Posterior cingulate gyrus (tissue), 11 donors: ENCODE data around the gene PFN1.

Source experiments
- DNase-seq, 10 donors: peaks; one replicate each; pipeline versions ENCODE4 v3.0.0 to v3.0.0-alpha.2; 2020 to 2021; ENCODE audit warnings: mixed read lengths in 3 of 10
- intact Hi-C: fragments of 100-400 bp; cut with DNase I; formaldehyde crosslinking; loops from one replicate; pipeline ENCODE4 v1.15.1; 2023

The PFN1 gene

DNA sequence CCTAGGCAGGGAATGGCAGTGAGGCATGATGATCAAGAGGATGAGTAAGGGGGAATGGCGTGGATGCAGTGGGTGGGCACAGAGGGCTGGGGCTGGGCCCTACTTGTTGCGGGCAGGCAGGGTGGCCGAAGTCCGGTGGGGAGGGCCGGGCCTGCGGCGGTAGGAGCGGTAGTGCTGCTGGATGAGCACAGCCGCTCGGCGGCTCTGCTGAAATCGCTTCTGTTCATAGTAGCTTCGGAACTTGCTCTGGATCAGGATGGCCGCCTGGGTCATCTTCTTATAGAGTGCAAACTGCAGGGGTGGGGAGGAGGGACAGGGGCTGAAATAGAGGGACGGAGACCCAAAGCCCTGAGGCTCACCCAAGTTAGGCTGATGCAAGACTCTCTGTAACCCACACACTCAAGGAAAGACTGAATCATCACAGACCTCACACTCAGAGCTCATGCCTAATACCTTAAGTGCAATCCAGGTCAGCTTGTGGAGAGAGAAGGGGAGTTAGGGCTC is 20.8 kb upstream of the PFN1 start:
- intact Hi-C loops, result loop anchor here (10.0 kb wide), 1 partner anchor 64 kb away; the partner anchor contains the start of gene CHRNE
- DNase-seq, result peak in 2 of 10 donors; percentile 81 to 88

DNA sequence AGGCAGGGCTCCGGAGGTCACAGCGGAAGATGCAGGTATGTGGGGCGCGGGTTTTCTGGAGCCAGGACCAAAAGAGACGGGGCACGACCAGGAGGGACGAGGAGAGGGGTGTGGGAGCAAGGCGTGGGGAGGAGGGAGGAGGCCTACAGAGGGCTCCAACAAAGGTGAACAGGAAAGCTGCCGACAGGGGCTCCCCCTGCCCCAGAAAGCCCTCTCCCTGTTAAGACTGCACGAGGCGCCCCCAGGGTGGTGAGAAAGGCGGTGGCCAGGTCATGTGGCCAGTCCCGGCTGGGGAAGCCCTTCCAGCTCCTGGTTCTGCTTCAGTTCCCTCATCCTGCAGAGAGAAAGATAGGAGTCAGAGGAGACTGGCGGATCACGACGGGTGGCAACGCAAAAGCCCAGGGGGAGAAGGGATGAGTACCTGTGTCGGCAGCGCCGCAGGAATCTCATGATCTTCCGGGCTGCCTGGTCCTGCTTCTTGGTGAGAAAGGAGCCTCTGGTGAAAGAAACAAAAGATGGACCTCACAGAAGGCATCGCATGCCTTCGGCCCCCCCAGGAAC is 20.2 kb upstream of the PFN1 start:
- intact Hi-C loops, result loop anchor here (10.0 kb wide), 1 partner anchor 64 kb away; the partner anchor contains the start of gene CHRNE
- peak in 3 of 10 donors; percentile 29 to 77 (median 68) for DNase-seq

DNA sequence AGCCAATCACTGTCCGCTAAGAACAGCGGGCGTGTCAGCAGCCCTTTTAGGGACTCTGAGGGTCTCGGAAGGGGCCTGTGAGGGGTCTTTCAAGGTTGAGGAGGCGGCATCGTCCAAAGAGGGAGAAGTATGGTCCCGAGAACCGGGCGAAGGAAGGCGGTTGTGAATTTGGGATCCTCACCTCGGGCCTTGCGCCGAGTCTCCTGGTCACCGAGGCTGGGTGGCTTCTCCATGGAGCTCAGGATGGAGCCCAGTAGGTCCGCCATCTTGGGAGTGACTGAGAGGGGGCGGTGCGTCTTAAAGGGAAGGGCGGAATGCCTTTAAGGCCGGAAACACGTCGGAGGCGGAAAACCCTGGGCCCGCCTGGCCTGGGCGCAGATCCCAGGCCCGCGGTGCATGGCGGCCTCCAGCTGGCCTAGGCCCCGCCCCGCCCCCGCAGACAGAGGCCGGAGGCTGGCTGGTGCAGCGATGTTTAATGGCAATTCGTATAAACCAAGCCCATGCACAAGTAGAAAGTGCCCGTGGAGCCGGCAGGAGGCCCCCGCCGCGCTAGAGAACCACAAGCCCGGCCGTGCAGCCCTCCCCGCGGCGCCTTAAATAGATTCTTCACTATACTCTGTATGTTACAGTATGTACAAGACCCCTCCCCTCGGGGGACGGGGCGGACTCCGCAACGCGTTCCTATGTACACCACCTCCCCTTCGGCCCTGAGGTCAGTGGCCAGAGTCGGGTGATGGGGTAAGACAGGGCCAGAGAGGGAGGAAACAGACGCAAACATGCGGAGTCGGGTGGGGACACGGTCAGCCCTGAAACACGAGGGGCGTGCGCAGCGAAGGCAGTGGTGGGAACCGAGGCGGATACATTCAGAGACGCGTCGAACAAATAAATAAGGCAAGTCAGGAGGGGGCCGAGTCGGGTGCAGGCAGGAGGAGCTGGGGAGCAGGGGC is 19.5 kb upstream of the PFN1 start, which contains the start of gene SPAG7:
Gene SPAG7, minus strand, starts transcription at position 279 of the 947 bp plus-strand sequence. Its CDS starts 13 bp downstream, at position 266.
- intact Hi-C loops, result loop anchor here (1.0 to 10.0 kb wide), 4 partner anchors 20 to 63 kb away; partner anchors contain the start of genes CHRNE, INCA1, KIF1C and PFN1
- DNase-seq, result peak; percentile 91 to 99 (median 94)

DNA sequence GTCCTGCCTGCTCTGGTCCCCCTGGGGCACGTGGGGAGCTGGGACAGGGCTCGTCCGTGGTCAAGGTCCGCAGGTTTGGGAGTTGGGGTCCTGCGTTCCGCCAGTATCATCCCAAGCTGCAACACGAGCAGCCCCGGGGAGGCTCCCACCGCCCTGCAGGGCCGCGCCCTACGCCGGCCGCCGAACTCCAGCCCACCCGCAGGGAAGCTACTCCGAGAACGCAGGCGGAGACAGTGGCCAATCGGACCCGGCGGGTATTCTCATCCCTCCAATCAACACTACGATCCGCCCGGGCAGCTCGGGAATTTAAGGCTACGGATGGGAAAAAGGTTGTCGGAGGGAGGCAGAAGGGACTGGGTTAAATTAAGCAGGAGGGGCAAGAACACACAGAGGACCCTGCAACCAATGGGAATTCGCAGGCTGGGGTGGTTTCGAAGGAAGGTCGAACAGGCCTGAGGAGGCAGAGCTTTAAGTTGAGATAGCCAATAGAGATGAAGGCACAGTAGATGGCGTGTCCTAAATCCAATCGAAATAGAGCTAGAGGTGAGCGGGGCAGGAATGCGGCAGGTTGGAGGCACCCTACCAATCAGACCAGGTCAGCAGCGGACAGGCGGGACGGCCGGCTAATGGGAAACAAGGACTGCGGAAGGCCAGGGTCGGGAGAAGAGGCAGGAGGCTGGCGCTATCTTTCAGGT is 18.7 kb upstream of the PFN1 start:
- intact Hi-C loops, result loop anchor here (1.0 to 10.0 kb wide), 4 partner anchors 19 to 62 kb away; partner anchors contain the start of genes CHRNE, INCA1, KIF1C and PFN1
- DNase-seq, result peak; percentile 96 to 100 (median 99)

DNA sequence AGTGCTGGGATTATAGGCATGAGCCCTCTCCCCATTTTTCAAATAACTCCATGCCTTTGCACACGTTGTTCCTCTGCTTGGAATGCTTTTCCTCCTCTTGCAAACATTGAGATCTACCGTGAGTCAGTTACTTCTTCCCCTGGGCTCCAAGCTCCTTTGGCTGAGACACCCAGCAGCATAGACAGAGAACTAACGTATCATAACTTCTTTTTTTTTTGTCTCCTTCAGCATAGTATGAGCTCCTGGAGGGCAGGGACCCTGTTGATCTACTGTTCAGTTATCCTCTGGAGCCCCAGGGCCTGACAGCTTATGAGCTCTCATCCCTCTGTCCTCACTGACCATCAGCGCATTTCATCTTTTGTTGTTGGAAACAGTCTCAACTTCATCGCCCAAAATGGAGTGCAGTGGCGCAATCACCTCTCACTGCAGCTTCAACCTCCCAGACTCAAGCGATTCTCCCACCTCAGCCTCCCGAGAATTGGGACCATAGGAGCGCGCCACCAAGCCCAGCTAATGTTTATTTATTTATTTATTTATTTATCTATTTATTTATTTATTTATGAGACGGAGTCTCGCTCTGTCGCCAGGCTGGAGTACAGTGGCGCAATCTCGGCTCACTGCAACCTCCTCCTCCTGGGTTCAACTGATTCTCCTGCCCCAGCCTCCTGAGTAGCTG is 17.1 kb upstream of the PFN1 start:
- peak in 2 of 10 donors; percentile 51 to 60 for DNase-seq
- intact Hi-C loops, result loop anchor here (10.0 kb wide), 1 partner anchor 61 kb away; the partner anchor contains the start of gene CHRNE

DNA sequence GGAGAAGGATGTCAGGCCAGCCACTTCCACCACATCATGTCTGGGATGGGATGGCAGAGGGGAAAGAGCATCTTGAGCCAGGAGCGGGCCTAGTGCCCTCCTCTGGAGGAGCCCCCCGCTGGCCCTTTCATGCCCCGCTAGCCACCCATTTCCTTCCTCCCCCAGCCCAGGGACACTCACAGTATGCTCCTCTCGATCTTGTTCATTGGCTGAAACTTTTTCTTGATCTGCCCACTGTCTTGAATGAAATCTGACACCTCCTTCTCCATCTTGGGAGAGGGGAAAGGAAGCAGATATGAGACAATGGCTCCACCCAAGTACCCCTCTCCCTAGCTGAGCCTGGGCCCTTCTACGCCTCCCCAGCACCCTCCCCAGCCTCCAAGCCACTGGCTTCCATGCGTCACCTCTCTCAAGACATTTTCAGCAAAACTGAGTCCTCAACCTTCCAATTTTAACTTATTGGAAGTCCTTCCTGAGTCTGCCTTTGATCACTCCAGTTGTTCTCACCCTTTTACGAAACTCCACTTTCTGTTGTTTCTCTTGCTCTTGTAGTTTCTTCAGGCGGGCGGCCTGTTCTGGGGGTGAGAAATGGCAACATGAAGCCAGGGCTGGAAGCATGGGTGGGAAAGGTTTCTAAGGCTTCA is 12.1 kb upstream of the PFN1 start:
- DNase-seq, result peak in 1 of 10 donors; percentile 9
- intact Hi-C loops, result loop anchor here (10.0 kb wide), 1 partner anchor 56 kb away; the partner anchor contains the start of gene CHRNE

DNA sequence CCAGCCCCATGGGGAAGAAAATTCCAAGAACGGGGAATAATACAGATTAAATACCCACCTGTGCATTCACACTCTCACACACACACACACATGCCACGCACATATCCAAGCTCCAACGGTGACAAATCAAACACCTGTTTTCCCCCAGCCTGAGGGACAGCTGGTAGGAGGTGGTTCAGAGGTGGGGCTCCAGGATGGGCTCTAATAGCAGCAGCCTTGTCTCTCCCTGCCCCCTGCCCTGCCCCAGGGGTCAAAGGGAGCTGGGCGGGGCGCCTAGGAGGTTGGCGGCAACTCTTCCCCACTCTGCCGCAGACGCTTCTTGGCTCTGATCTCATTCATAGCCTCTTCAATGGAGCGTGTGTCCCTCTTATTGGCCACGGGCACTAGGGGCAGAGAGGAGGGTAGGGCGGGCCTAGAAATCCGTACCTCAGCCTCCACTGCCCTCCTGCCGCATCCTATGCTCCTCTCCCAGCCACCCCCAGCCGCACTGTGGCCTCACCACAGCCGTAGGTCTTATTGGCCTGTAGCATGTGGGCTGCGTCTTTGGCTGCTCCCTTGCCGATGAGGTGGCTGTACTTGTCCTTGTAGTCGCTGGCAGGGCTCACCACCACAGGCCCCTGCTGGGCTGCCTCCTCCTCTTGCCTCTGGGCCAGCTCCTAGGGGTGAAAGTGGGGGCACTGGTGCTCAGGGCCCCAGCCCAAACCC is 11.1 kb upstream of the PFN1 start:
- intact Hi-C loops, result no loop called here
- peak in 1 of 10 donors; percentile 39 for DNase-seq

DNA sequence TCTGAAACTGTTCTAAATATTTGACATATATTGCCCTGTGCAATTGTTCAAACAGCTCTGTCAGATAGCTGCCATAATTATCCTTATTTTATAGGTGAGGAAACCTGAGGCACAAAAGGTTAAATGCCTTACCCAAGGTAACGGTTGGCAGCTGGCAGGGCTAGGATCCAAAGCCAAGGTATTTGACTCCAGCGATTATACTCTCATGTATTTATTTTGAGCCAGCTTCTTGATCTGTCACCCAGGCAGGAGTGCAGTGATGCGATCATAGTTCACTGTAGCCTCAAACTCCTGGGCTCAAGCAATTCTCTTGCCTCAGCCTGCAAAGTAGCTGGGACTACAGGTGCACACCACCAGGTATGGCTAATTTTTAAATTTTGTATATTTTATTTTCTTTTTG is 9.8 kb upstream of the PFN1 start:
- no peak for DNase-seq
- intact Hi-C loops, result no loop called here

DNA sequence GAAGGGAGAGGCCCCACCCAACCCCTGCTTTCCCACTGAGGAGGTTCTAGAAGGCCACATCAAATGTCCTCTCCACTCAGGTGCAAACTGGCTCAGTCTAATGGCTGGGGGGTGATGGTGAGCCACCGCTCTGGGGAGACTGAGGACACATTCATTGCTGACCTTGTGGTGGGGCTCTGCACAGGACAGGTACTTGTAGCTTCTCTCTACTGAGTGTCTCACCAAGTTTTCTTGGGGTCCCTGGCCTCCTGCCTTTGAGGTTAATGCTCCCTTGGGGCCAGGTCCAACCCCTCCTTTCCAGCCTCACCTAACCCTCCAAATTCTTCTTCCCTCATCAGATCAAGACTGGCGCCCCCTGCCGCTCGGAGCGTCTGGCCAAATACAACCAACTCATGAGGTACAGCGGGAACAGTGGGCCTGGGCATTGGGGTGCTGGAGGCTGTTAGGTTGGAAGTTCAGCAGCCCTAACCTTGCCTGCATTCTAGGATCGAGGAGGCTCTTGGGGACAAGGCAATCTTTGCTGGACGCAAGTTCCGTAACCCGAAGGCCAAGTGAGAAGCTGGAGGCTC is 8.2 kb upstream of the PFN1 start:
- DNase-seq, result peak in 2 of 10 donors; percentile 51 to 58
- intact Hi-C loops, result no loop called here

DNA sequence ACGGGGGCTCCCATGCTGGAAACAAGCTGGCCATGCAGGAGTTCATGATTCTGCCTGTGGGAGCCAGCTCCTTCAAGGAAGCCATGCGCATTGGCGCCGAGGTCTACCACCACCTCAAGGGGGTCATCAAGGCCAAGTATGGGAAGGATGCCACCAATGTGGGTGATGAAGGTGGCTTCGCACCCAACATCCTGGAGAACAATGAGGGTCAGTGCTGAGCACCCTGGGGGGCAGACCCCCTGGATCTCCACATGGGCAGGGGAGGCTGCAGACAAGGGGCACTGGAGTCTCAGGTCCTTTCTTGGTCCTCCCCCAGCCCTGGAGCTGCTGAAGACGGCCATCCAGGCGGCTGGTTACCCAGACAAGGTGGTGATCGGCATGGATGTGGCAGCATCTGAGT is 6.8 kb upstream of the PFN1 start:
- intact Hi-C loops, result no loop called here
- DNase-seq, result peak in 2 of 10 donors; percentile 55 to 66

DNA sequence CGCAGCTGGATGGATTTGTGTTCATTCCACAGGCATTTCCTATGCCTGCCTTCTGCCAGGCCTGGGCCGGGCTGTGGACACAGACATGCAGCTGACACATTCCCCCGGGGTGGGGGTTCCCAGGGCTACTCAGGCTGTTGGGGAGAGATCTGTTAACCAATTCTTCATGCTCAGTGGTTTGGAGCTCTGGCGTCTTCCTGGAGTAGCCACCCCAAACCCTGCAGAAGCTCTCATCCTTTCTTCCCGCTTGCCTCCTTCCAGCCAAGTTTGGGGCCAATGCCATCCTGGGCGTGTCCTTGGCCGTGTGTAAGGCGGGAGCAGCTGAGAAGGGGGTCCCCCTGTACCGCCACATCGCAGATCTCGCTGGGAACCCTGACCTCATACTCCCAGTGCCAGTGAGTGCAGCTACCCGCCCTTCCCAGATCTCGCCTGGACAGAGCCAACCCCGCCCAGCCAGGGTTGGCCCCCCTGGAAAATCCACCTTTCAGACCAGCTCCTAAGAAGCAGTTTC is 5.2 kb upstream of the PFN1 start:
- intact Hi-C loops, result no loop called here
- DNase-seq, result peak in 2 of 10 donors; percentile 45 to 77

DNA sequence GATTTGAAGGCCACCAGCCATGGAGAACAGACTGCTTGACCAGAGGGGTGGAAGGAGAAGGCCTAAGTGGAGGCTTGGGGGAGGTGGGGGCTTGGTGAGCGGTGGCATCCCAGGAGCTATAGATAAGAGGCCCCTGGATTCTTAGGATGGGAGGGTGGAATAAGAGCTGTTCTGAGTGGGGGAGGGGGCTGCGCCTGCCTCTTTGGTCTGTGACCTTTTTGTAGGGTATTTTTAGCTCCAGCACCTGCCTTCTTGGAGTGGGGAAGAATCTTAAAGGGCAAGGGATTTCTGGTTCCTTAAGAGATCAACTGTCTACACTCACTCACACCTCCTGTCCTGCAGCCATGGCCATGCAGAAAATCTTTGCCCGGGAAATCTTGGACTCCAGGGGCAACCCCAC is 3.2 kb upstream of the PFN1 start:
- intact Hi-C loops, result no loop called here
- DNase-seq, result peak in 1 of 10 donors; percentile 28

DNA sequence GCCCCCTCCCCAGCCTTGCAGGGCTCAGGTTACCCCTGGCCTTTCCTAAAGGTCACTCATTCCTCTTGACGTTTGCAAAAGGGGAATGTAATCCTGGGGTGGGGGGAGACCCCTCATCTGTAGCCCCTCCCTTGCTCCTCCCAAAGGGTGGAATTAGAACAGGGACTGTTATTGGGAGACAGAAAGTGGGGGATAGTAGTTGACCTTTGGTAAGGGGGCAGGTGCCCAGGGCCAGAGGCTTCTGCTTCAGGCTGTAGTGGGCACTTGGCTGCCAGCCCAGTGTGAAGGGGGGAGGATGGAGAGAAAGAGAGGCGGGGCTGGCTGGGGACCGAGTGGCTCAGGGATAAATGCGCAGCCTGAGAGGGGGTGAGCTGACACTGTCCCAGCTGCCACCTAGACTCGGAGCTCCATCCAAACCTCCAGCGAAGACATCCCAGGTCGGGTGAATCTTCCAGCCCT is 2.4 kb upstream of the PFN1 start, which contains the start of gene ENO3:
Gene ENO3, plus strand, starts transcription at position 374 of the 459 bp plus-strand sequence. CDS start 711 bp downstream, outside the sequence.
- DNase-seq, result peak in 1 of 10 donors; percentile 63
- intact Hi-C loops, result no loop called here

DNA sequence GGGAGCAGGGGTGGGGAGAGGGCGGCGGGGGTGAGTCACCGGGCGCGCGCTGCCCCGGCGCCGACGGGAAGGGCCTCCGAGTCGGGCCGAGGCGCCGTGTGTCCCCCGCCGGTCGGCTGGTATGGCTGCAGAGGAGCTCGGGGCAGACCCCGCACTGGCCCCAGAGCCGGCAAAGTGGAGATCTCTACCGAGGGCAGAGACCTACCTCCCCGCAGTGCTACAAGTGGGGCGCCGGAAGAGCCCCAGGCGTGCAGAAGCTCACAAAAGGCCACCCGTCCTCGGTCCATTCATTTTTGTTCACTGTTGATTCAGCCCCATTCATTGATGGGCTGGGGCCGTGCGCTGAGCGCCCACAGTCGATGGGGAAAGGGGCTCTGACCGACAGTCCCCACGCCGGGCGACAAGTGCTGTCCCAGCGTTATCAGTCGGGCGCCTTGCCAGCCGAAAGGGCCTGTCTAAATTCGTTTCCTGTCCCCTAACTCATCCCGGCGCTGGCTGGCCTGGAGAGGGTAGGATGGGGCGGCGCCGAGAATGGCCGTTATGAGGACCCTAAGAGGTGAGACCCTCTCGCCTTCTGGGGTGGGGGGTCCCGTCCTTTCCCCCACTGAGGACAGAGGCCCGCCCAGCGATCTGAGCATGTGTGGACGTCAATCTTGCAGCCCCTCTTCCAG is 1.9 kb upstream of the PFN1 start:
- intact Hi-C loops, result no loop called here
- DNase-seq, result peak in 3 of 10 donors; percentile 19 to 87 (median 64)

DNA sequence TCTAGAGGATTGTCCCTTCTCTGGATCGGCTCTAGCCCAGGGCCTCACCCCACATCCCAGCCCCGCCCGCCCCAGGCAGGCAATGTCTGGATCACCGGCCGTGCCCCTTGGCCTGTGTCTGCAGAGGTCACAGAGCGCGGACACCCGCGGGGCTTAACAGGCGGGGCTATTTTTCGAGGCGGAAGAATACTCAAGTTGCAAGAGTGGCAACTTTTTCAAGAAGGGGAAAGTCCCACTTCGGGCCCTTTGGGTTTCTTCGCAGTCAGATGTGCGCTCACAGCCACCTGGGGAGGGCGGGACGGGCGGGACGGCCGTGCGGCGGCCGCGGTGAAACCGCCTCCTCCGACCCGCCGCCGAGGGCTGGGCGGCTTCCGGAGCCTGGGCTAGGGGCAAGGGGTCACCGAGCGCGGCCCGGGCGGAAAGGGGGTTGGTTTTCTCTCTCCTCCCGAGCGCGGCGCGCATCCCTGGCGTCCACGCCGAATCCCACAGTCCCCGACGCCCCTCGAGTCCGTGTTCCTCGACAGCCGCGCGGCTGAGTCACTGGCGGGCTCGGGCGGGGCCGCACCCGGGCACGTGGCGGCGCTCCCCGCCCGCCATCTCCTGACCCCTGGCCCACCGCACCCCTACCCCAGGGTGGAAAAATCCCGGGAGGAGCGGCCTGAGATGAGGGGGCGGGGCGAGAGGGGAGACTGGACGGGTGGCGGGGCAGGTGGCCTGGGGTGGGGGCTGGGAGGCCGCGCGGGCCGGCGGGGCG is 1.2 kb upstream of the PFN1 start:
- intact Hi-C loops, result loop anchor here (5.0 kb wide), 1 partner anchor 38 kb away; the partner anchor contains the start of gene CAMTA2
- DNase-seq, result peak in 2 of 10 donors; percentile 34 to 86

DNA sequence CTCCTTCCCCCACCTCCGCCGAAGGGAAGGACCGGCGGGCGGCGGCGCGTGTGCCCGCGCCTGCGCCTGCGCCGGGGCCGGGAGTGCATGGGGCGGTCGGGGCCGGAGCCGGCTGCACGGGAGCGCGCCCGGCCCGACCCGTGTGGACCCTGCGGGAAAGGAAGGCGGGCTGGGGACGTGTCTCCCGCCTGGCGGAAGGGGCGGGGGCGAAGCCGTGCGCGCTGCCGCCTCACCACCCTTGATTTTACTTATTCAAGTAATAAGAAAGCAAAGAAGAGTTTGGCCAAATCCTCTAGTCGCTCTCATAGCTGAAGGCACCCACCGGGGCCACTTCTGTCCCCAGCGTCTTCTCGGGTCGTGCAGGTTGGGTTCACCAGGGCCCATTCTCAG is 596 bp upstream of the PFN1 start:
- intact Hi-C loops, result loop anchor here (1.0 to 5.0 kb wide), 2 partner anchors 18 to 38 kb away; partner anchors contain the start of genes CAMTA2 and SPAG7

More for the DNA sequence above, 596 bp upstream of the PFN1 start:
- DNase-seq, result peak; percentile 55 to 96 (median 69)
